Caco-2 (cell line): ENCODE measurements around the gene GORAB. TPM values are rescaled to one million over a fixed set of nuclear protein-coding genes. Genes with fewer than 3 reads are reported as not detected.

Source experiments
- BruUV-seq: library from RNA; stranded (reverse); fragments of 400-500 nt; replicated peaks from 2 replicates; lab custom pipeline; 2021; lab: Mats Ljungman, UMichigan
- CTCF ChIA-PET: fragments of 300-600 bp; sonication (Branson Sonifier 250); formaldehyde crosslinking; loops from one replicate; lab custom pipeline; 2022; ENCODE audit warnings: antibody characterized with exemption; lab: Charles Lee
- POLR2A ChIA-PET: fragments of 300-600 bp; sonication (Branson Sonifier 250); formaldehyde crosslinking; loops from one replicate; lab custom pipeline; 2022; ENCODE audit warnings: antibody characterized with exemption; lab: Charles Lee
- DNase-seq, 2 experiments: peaks; one replicate each; pipeline versions ENCODE4 v3.0.0 to v3.0.0-alpha.2; 2020 to 2022
- H3K27me3 ChIP-seq: replicated peaks from 2 replicates; pipeline ENCODE4 v1.6.0; 2011; ENCODE audit warnings: low read length; ENCODE audit not compliant: control insufficient read depth, insufficient read depth
- H3K36me3 ChIP-seq: 2 replicates; pipeline ENCODE4 v1.5.1; 2011; ENCODE audit warnings: low read length; ENCODE audit not compliant: control insufficient read depth, insufficient read depth
- H3K4me1 ChIP-seq: fragments of 250-450 bp; sonication (Bioruptor Pico); 2 replicates; pipeline ENCODE4 v1.5.1; 2020; ENCODE audit warnings: mild to moderate bottlenecking
- H3K4me3 ChIP-seq: 2 replicates; pipeline ENCODE4 v1.5.1; 2011; ENCODE audit warnings: low read depth, mild to moderate bottlenecking, control low read depth, low read length
- H3K9me3 ChIP-seq: fragments of 250-450 bp; sonication (Bioruptor Pico); 2 replicates; pipeline ENCODE4 v1.5.1; 2020; ENCODE audit warnings: mild to moderate bottlenecking, moderate library complexity
- H3K27ac Mint-ChIP-seq: one replicate; pipeline ENCODE4 v1.8.0; 2022; ENCODE audit warnings: mixed read lengths; ENCODE audit not compliant: unreplicated experiment
- H3K27me3 Mint-ChIP-seq: one replicate; pipeline ENCODE4 v1.8.0; 2022; ENCODE audit warnings: mixed read lengths; ENCODE audit not compliant: insufficient read depth, unreplicated experiment
- H3K36me3 Mint-ChIP-seq: one replicate; pipeline ENCODE4 v1.8.0; 2022; ENCODE audit warnings: mild to moderate bottlenecking, mixed read lengths; ENCODE audit not compliant: insufficient read depth, unreplicated experiment
- H3K4me1 Mint-ChIP-seq: one replicate; pipeline ENCODE4 v1.8.0; 2022; ENCODE audit warnings: low read depth, mixed read lengths; ENCODE audit not compliant: unreplicated experiment
- H3K4me3 Mint-ChIP-seq: one replicate; pipeline ENCODE4 v1.8.0; 2022; ENCODE audit warnings: mild to moderate bottlenecking, moderate library complexity, mixed read lengths; ENCODE audit not compliant: unreplicated experiment
- H3K9me3 Mint-ChIP-seq: one replicate; pipeline ENCODE4 v1.8.0; 2022; ENCODE audit warnings: mixed read lengths; ENCODE audit not compliant: unreplicated experiment
- intact Hi-C: fragments of 100-400 bp; cut with micrococcal nuclease; formaldehyde crosslinking; loops from one replicate; pipeline ENCODE4 v1.10.0; 2022; ENCODE audit not compliant: unreplicated experiment
- total RNA-seq: library from RNA; stranded (reverse); gene quantifications from 2 replicates; pipeline ENCODE4 v1.2.3, GENCODE V29; 2022
- TF ChIP-seq, protein P1 (sequence below), 2 experiments: fragments of 200-600 bp in 1 of 2; IDR thresholded peaks; 1 replicate in 1 of 2; 2 replicates in 1 of 2; pipeline versions ENCODE4 v1.5.1 to v1.8.0; 2011 to 2022; ENCODE audit warnings: antibody characterized with exemption in 1 of 2, control low read depth in 1 of 2, inconsistent platforms in 1 of 2, low read depth in 1 of 2, low read length in 1 of 2, mild to moderate bottlenecking in 1 of 2, moderate library complexity in 1 of 2; ENCODE audit not compliant: insufficient read depth in 1 of 2, severe bottlenecking in 1 of 2, unreplicated experiment in 1 of 2

GORAB gene
- total RNA-seq, 1 experiment from 2014 or later: 11.0 TPM

DNA sequence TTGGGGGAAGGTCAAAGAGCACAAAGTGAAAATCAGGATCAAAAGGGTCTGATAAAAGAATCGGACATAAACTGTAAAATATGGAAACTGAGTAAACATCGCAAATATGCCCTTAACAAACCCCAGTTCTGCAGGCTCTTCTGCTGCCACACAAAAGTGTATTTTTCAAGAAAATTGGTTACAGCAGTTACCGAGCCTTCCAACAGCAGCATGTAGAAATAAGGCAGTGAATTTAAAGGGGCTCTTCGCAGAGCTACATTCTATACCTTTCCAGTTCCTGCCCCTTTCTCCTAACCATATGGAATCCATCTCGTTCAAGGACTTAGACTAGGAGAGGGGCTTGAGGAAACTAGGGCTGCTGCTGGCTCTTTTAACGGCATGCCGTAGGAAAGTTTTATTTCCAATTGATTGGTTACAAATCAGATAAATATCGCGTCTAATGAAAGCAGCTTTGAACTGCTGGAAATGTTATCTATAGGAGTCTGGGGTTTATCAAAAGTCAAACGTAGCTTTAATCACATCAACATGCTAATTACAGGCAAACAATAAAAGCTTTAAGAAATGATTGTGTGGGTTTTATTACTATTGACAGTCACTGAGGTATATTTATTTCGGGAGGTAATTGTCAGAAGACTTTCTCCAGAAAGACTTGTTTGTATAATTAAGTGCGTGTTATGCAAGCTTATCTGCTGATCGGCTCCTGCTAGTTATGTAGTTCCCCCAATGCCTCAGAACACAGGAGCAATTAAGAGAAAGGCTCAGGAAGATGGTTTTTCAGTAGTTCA lies 59.1 kb downstream of the GORAB start:
- TF ChIP-seq, protein P1, sequence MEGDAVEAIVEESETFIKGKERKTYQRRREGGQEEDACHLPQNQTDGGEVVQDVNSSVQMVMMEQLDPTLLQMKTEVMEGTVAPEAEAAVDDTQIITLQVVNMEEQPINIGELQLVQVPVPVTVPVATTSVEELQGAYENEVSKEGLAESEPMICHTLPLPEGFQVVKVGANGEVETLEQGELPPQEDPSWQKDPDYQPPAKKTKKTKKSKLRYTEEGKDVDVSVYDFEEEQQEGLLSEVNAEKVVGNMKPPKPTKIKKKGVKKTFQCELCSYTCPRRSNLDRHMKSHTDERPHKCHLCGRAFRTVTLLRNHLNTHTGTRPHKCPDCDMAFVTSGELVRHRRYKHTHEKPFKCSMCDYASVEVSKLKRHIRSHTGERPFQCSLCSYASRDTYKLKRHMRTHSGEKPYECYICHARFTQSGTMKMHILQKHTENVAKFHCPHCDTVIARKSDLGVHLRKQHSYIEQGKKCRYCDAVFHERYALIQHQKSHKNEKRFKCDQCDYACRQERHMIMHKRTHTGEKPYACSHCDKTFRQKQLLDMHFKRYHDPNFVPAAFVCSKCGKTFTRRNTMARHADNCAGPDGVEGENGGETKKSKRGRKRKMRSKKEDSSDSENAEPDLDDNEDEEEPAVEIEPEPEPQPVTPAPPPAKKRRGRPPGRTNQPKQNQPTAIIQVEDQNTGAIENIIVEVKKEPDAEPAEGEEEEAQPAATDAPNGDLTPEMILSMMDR (IDR thresholded peaks at IDR 0.05; ENCODE audit: insufficient read depth in 1 of 2, low read depth in 1 of 2, low read length in 1 of 2, severe bottlenecking in 1 of 2, unreplicated experiment in 1 of 2): no peak
- H3K36me3 ChIP-seq: no peaks in the 10 kb centered on the region
- Mint-ChIP-seq H3K9me3 (no peaks in the 10 kb centered on the region), H3K36me3 (no peaks in the 10 kb centered on the region), H3K4me3 (no peak overlapping the region), H3K27ac (no peak overlapping the region), H3K27me3 (peaks cover 11% of the 10 kb centered on the region), H3K4me1 (peaks cover 11% of the 10 kb centered on the region)
- ChIA-PET POLR2A (interaction anchor here (0.5 to 1.0 kb wide), 4 partner anchors 697 to 1941 kb away, joined by 3 to 4 read pairs (median 4); partner anchors contain the start of genes BLZF1, SCYL3 and SLC19A2), CTCF (interaction anchor here (0.5 kb wide), 1 partner anchor 723 kb away, joined by 4 read pairs; the partner anchor contains the start of gene FMO4)
- no peak overlapping the region for H3K4me3 ChIP-seq
- BruUV-seq: no TSS peak
- no peaks in the 10 kb centered on the region for H3K9me3 ChIP-seq
- no peaks in the 10 kb centered on the region for H3K27me3 ChIP-seq
- DNase-seq: no peak
- no peaks in the 10 kb centered on the region for H3K4me1 ChIP-seq
- intact Hi-C loops: no loop called here

- DNase-seq: no peak
- H3K4me1 Mint-ChIP-seq: peaks cover 11% of the 10 kb centered on the region
- H3K4me3 Mint-ChIP-seq: no peak overlapping the region
- Histone ChIP-seq H3K36me3 (no peaks in the 10 kb centered on the region), H3K27me3 (no peaks in the 10 kb centered on the region), H3K4me1 (no peaks in the 10 kb centered on the region), H3K9me3 (no peaks in the 10 kb centered on the region), H3K4me3 (no peak overlapping the region)
- CTCF ChIA-PET: no interaction called here
- BruUV-seq: no TSS peak
- H3K9me3 Mint-ChIP-seq: no peaks in the 10 kb centered on the region
- POLR2A ChIA-PET: no interaction called here
- TF ChIP-seq, protein P1 (IDR thresholded peaks at IDR 0.05; ENCODE audit: insufficient read depth in 1 of 2, low read depth in 1 of 2, low read length in 1 of 2, severe bottlenecking in 1 of 2, unreplicated experiment in 1 of 2): no peak
- intact Hi-C loops: no loop called here
- H3K27ac Mint-ChIP-seq: no peak overlapping the region
- H3K27me3 Mint-ChIP-seq: peaks cover 8% of the 10 kb centered on the region
- no peaks in the 10 kb centered on the region for H3K36me3 Mint-ChIP-seq
Observed at GRCh38 chr1:170592591-170593111, 60.7 kb downstream of the GORAB start.

DNA sequence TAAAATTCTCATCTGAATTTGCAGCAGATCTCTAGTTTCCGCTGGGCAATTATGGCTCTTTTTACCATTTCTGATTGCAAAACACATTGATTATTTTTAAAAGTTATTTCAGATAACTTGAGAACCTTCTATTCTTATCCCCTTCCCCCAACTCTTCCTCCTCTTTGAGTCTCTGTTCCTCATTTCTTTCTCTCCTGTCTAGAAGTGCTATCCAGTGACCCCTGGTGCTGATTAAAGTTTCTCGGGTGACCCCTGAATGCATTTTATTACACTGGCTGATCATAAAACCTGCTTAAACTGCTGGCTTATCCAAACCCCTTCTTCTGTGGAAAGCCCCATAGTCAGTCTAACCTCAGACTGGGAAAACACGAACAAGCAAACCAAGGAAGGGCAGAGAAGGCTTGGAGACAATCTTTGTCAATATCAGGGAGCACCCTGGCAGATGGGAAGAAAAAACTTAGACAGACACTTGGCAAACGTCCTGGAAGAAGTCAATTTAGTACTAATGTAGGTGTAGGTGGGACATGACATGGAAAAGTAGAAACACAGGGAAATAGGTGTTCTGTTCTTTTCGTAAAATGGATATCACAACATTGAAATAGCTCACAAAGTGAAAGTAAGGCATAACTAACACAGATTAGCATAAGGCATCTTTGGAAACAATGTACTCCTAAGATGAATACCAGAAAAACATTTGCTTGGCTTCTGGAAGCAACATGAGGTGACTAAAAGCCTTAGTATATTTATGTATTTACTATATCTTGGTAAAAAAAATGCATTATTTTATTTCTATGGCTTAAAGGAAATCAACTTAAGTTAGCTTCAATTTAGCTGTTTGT lies 61.4 kb downstream of the GORAB start:
- no peaks in the 10 kb centered on the region for H3K4me1 ChIP-seq
- DNase-seq: no peak
- TF ChIP-seq, protein P1 (IDR thresholded peaks at IDR 0.05; ENCODE audit: insufficient read depth in 1 of 2, low read depth in 1 of 2, low read length in 1 of 2, severe bottlenecking in 1 of 2, unreplicated experiment in 1 of 2): no peak
- peaks cover 11% of the 10 kb centered on the region for H3K4me1 Mint-ChIP-seq
- H3K9me3 Mint-ChIP-seq: no peaks in the 10 kb centered on the region
- no peak overlapping the region for H3K4me3 Mint-ChIP-seq
- ChIA-PET POLR2A (no interaction called here), CTCF (no interaction called here)
- no TSS peak for BruUV-seq
- H3K36me3 Mint-ChIP-seq: no peaks in the 10 kb centered on the region
- no peak overlapping the region for H3K27ac Mint-ChIP-seq
- H3K36me3 ChIP-seq: no peaks in the 10 kb centered on the region
- H3K9me3 ChIP-seq: no peaks in the 10 kb centered on the region
- H3K27me3 Mint-ChIP-seq: peaks cover 8% of the 10 kb centered on the region
- H3K4me3 ChIP-seq: no peak overlapping the region
- intact Hi-C loops: no loop called here
- H3K27me3 ChIP-seq: no peaks in the 10 kb centered on the region
